DND-41 (cell line): ENCODE results near the gene DNM3.

Experiments
- ATAC-seq: fragments of 200-7000 bp; cut with Tn5 transposase; 3 replicates; pipeline ENCODE4 v1.9.1; 2021; ENCODE audit warnings: low read depth; ENCODE audit not compliant: insufficient read depth
- DNase-seq: peaks from one replicate; pipeline ENCODE4 v3.0.0-alpha.2; 2020
- H2AFZ ChIP-seq: 2 replicates; pipeline ENCODE4 v1.6.0; 2012; ENCODE audit warnings: low read depth, low read length
- H3K27ac ChIP-seq: 2 replicates; pipeline ENCODE4 v1.5.1; 2012; ENCODE audit warnings: low read length, inconsistent platforms
- H3K27me3 ChIP-seq: fragments of 200-600 bp; sonication (generic); 2 replicates; pipeline ENCODE4 v1.6.0; 2012; ENCODE audit warnings: low read length, mild to moderate bottlenecking, inconsistent platforms; ENCODE audit not compliant: insufficient read depth, poor library complexity
- H3K36me3 ChIP-seq: 2 replicates; pipeline ENCODE4 v1.5.1; 2012; ENCODE audit warnings: low read length, inconsistent platforms; ENCODE audit not compliant: insufficient read depth
- H3K4me1 ChIP-seq: 2 replicates; pipeline ENCODE4 v1.5.1; 2012; ENCODE audit warnings: mild to moderate bottlenecking, low read length; ENCODE audit not compliant: insufficient read depth
- H3K4me2 ChIP-seq: 2 replicates; pipeline ENCODE4 v1.6.0; 2012; ENCODE audit warnings: mild to moderate bottlenecking, moderate library complexity, low read length, inconsistent platforms; ENCODE audit not compliant: insufficient read depth
- H3K4me3 ChIP-seq, 2 experiments: fragments of 200-600 bp in 1 of 2; shearing (Covaris generic) in 1 of 2; 2 replicates each; pipeline ENCODE4 v1.5.1; 2012 to 2016; ENCODE audit warnings: inconsistent platforms in 2 of 2, low read length in 2 of 2, mild to moderate bottlenecking in 2 of 2, low read depth in 1 of 2, moderate library complexity in 1 of 2
- H3K79me2 ChIP-seq: 2 replicates; pipeline ENCODE4 v1.6.0; 2012; ENCODE audit warnings: low read length, inconsistent platforms; ENCODE audit not compliant: insufficient read depth
- H3K9ac ChIP-seq: 2 replicates; pipeline ENCODE4 v1.6.0; 2012; ENCODE audit warnings: low read depth, mild to moderate bottlenecking, inconsistent platforms, low read length, moderate library complexity
- H3K9me3 ChIP-seq: 2 replicates; pipeline ENCODE4 v1.5.1; 2012; ENCODE audit warnings: low read length, moderate library complexity, mild to moderate bottlenecking, inconsistent platforms; ENCODE audit not compliant: insufficient read depth, severe bottlenecking
- H4K20me1 ChIP-seq: 2 replicates; pipeline ENCODE4 v1.6.0; 2012; ENCODE audit warnings: low read length; ENCODE audit not compliant: insufficient read depth
- CTCF ChIP-seq: IDR thresholded peaks from 2 replicates; pipeline ENCODE4 v1.5.1; 2012; ENCODE audit warnings: borderline replicate concordance, low read length, moderate library complexity, mild to moderate bottlenecking; ENCODE audit not compliant: poor library complexity, severe bottlenecking; ENCODE audit errors: extremely low read depth
- EZH2 ChIP-seq: IDR thresholded peaks from 3 replicates; pipeline ENCODE4 v1.6.1; 2012; ENCODE audit warnings: borderline replicate concordance, low read depth, mild to moderate bottlenecking, moderate library complexity, low read length, inconsistent platforms; ENCODE audit not compliant: severe bottlenecking

The DNM3 gene

GRCh38 chr1:171898941-171899340, 57.6 kb downstream of the DNM3 start:
- TF ChIP-seq EZH2 (no peak), CTCF (no peak)
- H3K4me3 ChIP-seq, result no peak overlapping the region
- no peaks in the 10 kb centered on the region for H3K27me3 ChIP-seq
- no peak overlapping the region for H3K9ac ChIP-seq
- no peak for DNase-seq
- ATAC-seq, result no peak
- H3K4me2 ChIP-seq, result no peak overlapping the region
- no peaks in the 10 kb centered on the region; the same call in 1 of the 2 replicates for H3K4me1 ChIP-seq
- no peaks in the 10 kb centered on the region for H3K79me2 ChIP-seq
- no peaks in the 10 kb centered on the region for H3K36me3 ChIP-seq
- H4K20me1 ChIP-seq, result no peaks in the 10 kb centered on the region
- H3K27ac ChIP-seq, result no peak overlapping the region
- no peaks in the 10 kb centered on the region for H3K9me3 ChIP-seq
- H2AFZ ChIP-seq, result no peak overlapping the region

- no peaks in the 10 kb centered on the region for H3K27me3 ChIP-seq
- DNase-seq, result no peak
- H3K9ac ChIP-seq, result no peak overlapping the region
- no peaks in the 10 kb centered on the region for H3K9me3 ChIP-seq
- no peak overlapping the region for H2AFZ ChIP-seq
- TF ChIP-seq EZH2 (no peak), CTCF (no peak)
- ATAC-seq, result no peak
- H3K4me1 ChIP-seq, result no peaks in the 10 kb centered on the region; the same call in 1 of the 2 replicates
- no peaks in the 10 kb centered on the region for H3K79me2 ChIP-seq
- H4K20me1 ChIP-seq, result no peaks in the 10 kb centered on the region
- H3K4me2 ChIP-seq, result no peak overlapping the region
- H3K36me3 ChIP-seq, result no peaks in the 10 kb centered on the region
- H3K27ac ChIP-seq, result no peak overlapping the region
- no peak overlapping the region for H3K4me3 ChIP-seq
Measured at GRCh38 chr1:171899838-171900237, 58.5 kb downstream of the DNM3 start.

GRCh38 chr1:171901245-171901644, 59.9 kb downstream of the DNM3 start:
- Histone ChIP-seq H2AFZ (no peak overlapping the region), H3K4me3 (no peak overlapping the region), H3K9ac (no peak overlapping the region), H3K4me2 (no peak overlapping the region), H3K9me3 (no peaks in the 10 kb centered on the region), H3K4me1 (no peaks in the 10 kb centered on the region; the same call in 1 of the 2 replicates), H3K36me3 (no peaks in the 10 kb centered on the region), H3K27me3 (no peaks in the 10 kb centered on the region), H3K79me2 (no peaks in the 10 kb centered on the region), H3K27ac (no peak overlapping the region), H4K20me1 (no peaks in the 10 kb centered on the region)
- no peak for TF ChIP-seq CTCF
- TF ChIP-seq EZH2, result no peak
- no peak for ATAC-seq
- DNase-seq, result no peak

- ATAC-seq (no peak), DNase-seq (no peak)
- Histone ChIP-seq H3K79me2 (no peaks in the 10 kb centered on the region), H3K36me3 (no peaks in the 10 kb centered on the region), H3K9ac (no peak overlapping the region), H2AFZ (no peak overlapping the region), H4K20me1 (no peaks in the 10 kb centered on the region), H3K27ac (no peak overlapping the region), H3K27me3 (no peaks in the 10 kb centered on the region), H3K4me2 (peak overlapping the region; percentile 2; the same call in 1 of the 2 replicates), H3K9me3 (no peaks in the 10 kb centered on the region), H3K4me3 (no peak overlapping the region), H3K4me1 (no peaks in the 10 kb centered on the region; the same call in 1 of the 2 replicates)
- TF ChIP-seq CTCF, result no peak
Measured at GRCh38 chr1:171902527-171902926, 61.2 kb downstream of the DNM3 start.
